PFSK-1 (cell line): ENCODE data around the gene MAP6D1.

Experiments used
- POLR2AphosphoS5 ChIP-seq: IDR thresholded peaks from 2 replicates; pipeline ENCODE4 v1.6.1; 2012; ENCODE audit warnings: low read depth, mild to moderate bottlenecking, control low read depth, low read length, moderate library complexity
- REST ChIP-seq, 2 experiments: IDR thresholded peaks; 2 replicates each; pipeline versions ENCODE4 v1.6.1 to v1.8.0; 2011 to 2012; ENCODE audit warnings: low read depth in 2 of 2, low read length in 2 of 2, control low read depth in 1 of 2, inconsistent platforms in 1 of 2, mild to moderate bottlenecking in 1 of 2, moderate library complexity in 1 of 2; ENCODE audit not compliant: insufficient read depth in 1 of 2
- SIN3A ChIP-seq: IDR thresholded peaks from 2 replicates; pipeline ENCODE4 v1.6.1; 2012; ENCODE audit warnings: mild to moderate bottlenecking, low read length, moderate library complexity, borderline replicate concordance; ENCODE audit not compliant: insufficient read depth
- TAF1 ChIP-seq: IDR thresholded peaks from 2 replicates; pipeline ENCODE4 v1.6.1; 2012; ENCODE audit warnings: low read length, control low read depth, borderline replicate concordance; ENCODE audit not compliant: insufficient read depth

- TF ChIP-seq SIN3A (no peak), POLR2AphosphoS5 (no peak), REST (IDR thresholded peaks at IDR 0.05; ENCODE audit: insufficient read depth in 1 of 2, low read depth in 2 of 2, low read length in 2 of 2) (no peak), TAF1 (no peak)
Observed at GRCh38 chr3:183769453-183769852, 55.9 kb downstream of the MAP6D1 start.
